GM19467 (cell line): ENCODE results near the gene MRPS27.

Experiments
- ATAC-seq: cut with Tn5 transposase; IDR thresholded peaks from one replicate; pipeline ENCODE4 v1.9.1; 2021; ENCODE audit warnings: mild to moderate bottlenecking, moderate library complexity; ENCODE audit not compliant: unreplicated experiment

Gene MRPS27

GRCh38 chr5:72292411-72292810 lies 27.6 kb downstream of the MRPS27 start:
- ATAC-seq = no peak

GRCh38 chr5:72291601-72292000 lies 28.4 kb downstream of the MRPS27 start:
- ATAC-seq = no peak

- no peak for ATAC-seq
These were observed 29.5 kb downstream of the MRPS27 start for GRCh38 chr5:72290356-72291133.

- no peak for ATAC-seq
These were observed 31.1 kb downstream of the MRPS27 start for GRCh38 chr5:72288924-72289323.

- no peak for ATAC-seq
These were observed 33.2 kb downstream of the MRPS27 start for GRCh38 chr5:72286798-72287197.

GRCh38 chr5:72285424-72285821 lies 34.6 kb downstream of the MRPS27 start:
- ATAC-seq = no peak

- ATAC-seq = no peak
These were observed 35.2 kb downstream of the MRPS27 start for GRCh38 chr5:72284559-72285423.

GRCh38 chr5:72283358-72283757 lies 36.7 kb downstream of the MRPS27 start:
- no peak for ATAC-seq

GRCh38 chr5:72282878-72283277 lies 37.2 kb downstream of the MRPS27 start:
- no peak for ATAC-seq

GRCh38 chr5:72281764-72282499 lies 38.1 kb downstream of the MRPS27 start:
- no peak for ATAC-seq

- no peak for ATAC-seq
These were observed 38.6 kb downstream of the MRPS27 start for GRCh38 chr5:72281430-72281763.

GRCh38 chr5:72280581-72281069 lies 39.4 kb downstream of the MRPS27 start:
- ATAC-seq = no peak

- ATAC-seq = no peak
These were observed 43.8 kb downstream of the MRPS27 start for GRCh38 chr5:72276219-72276752.

- no peak for ATAC-seq
These were observed 46.5 kb downstream of the MRPS27 start for GRCh38 chr5:72273547-72273946.

GRCh38 chr5:72272398-72272797 lies 47.6 kb downstream of the MRPS27 start:
- no peak for ATAC-seq

GRCh38 chr5:72271702-72272101 lies 48.3 kb downstream of the MRPS27 start:
- no peak for ATAC-seq

- no peak for ATAC-seq
These were observed 50.0 kb downstream of the MRPS27 start for GRCh38 chr5:72270037-72270436.

- ATAC-seq = no peak
These were observed 50.6 kb downstream of the MRPS27 start for GRCh38 chr5:72269411-72269780.

- no peak for ATAC-seq
These were observed 51.2 kb downstream of the MRPS27 start for GRCh38 chr5:72268753-72269410.

GRCh38 chr5:72268260-72268659 lies 51.8 kb downstream of the MRPS27 start:
- no peak for ATAC-seq

- ATAC-seq = no peak
These were observed 52.4 kb downstream of the MRPS27 start for GRCh38 chr5:72267685-72268084.
